ENCODE results near the gene HSBP1. TPM values are rescaled to one million over a fixed set of nuclear protein-coding genes. Genes with fewer than 3 reads are reported as not detected.

HSBP1 gene
- total RNA-seq, 1 experiment from 2014 or later: 197 TPM

- H3K36me3 Mint-ChIP-seq: no peaks in the 10 kb centered on the region
- POLR2A ChIA-PET: no interaction called here
- H3K27ac Mint-ChIP-seq: no peak overlapping the region
- TF ChIP-seq ZNF232 (CRISPR knock-in tag; IDR thresholded peaks at IDR 0.05): no peak
- H3K9me3 Mint-ChIP-seq: 0 out of 2 replicates have a peak, but pooled peaks cover 3% of the 10 kb centered on the region
- no peak overlapping the region for H3K4me3 Mint-ChIP-seq
- ATAC-seq: no peak
- H3K27me3 Mint-ChIP-seq (ENCODE audit: low read depth): no peaks in the 10 kb centered on the region; the same call in 1 of the 2 replicates
- CTCF ChIA-PET: interaction anchor here (0.9 kb wide), 1 partner anchor 30 kb away, joined by 3 read pairs; no protein-coding TSS in a partner anchor
- peaks cover 29% of the 10 kb centered on the region for H3K4me1 Mint-ChIP-seq
- no peak for DNase-seq (ENCODE audit: low spot score)
These were observed 49.0 kb downstream of the HSBP1 start for GRCh38 chr16:83856792-83857191.

GRCh38 chr16:83859265-83859664 is 51.5 kb downstream of the HSBP1 start:
- H3K27me3 Mint-ChIP-seq (ENCODE audit: low read depth): no peaks in the 10 kb centered on the region; the same call in 1 of the 2 replicates
- POLR2A ChIA-PET: no interaction called here
- ATAC-seq: no peak
- H3K36me3 Mint-ChIP-seq: 0 out of 2 replicates have a peak, but pooled peaks cover 3% of the 10 kb centered on the region
- peaks cover 26% of the 10 kb centered on the region for H3K4me1 Mint-ChIP-seq
- TF ChIP-seq SMAD3 (CRISPR knock-in tag; IDR thresholded peaks at IDR 0.05; ENCODE audit: borderline replicate concordance) (no peak), ATF6 (CRISPR knock-in tag; IDR thresholded peaks at IDR 0.05) (no peak), RORB (CRISPR knock-in tag; IDR thresholded peaks at IDR 0.05) (no peak), ELF4 (CRISPR knock-in tag; IDR thresholded peaks at IDR 0.05; ENCODE audit: low read depth) (no peak), USF2 (CRISPR knock-in tag; IDR thresholded peaks at IDR 0.05) (peak; percentile 61)
- peaks cover 4% of the 10 kb centered on the region; the same call in 1 of the 2 replicates for H3K9me3 Mint-ChIP-seq
- CTCF ChIA-PET: no interaction called here
- DNase-seq (ENCODE audit: low spot score): no peak
- no peak overlapping the region for H3K4me3 Mint-ChIP-seq
- H3K27ac Mint-ChIP-seq: no peak overlapping the region

GRCh38 chr16:83862661-83863060 is 54.9 kb downstream of the HSBP1 start:
- ATAC-seq: no peak
- H3K27ac Mint-ChIP-seq: no peak overlapping the region
- H3K36me3 Mint-ChIP-seq: 0 out of 2 replicates have a peak, but pooled peaks cover 3% of the 10 kb centered on the region
- no peak overlapping the region for H3K4me3 Mint-ChIP-seq
- H3K27me3 Mint-ChIP-seq (ENCODE audit: low read depth): no peaks in the 10 kb centered on the region; the same call in none of the 2 replicates
- POLR2A ChIA-PET: no interaction called here
- CTCF ChIA-PET: no interaction called here
- H3K9me3 Mint-ChIP-seq: peaks cover 14% of the 10 kb centered on the region
- peaks cover 27% of the 10 kb centered on the region for H3K4me1 Mint-ChIP-seq
- TF ChIP-seq ARID4B (CRISPR knock-in tag; IDR thresholded peaks at IDR 0.05; ENCODE audit: borderline replicate concordance) (no peak), SMAD3 (CRISPR knock-in tag; IDR thresholded peaks at IDR 0.05; ENCODE audit: borderline replicate concordance) (no peak), ESRRA (CRISPR knock-in tag; IDR thresholded peaks at IDR 0.05; ENCODE audit: borderline replicate concordance) (no peak), ERG (CRISPR knock-in tag; IDR thresholded peaks at IDR 0.05) (no peak), SMAD4 (CRISPR knock-in tag; IDR thresholded peaks at IDR 0.05) (no peak)
- DNase-seq (ENCODE audit: low spot score): no peak

Measured in WTC11 (cell line).